ENCODE measurements around the gene ACOT12. TPM values are rescaled to one million over a fixed set of nuclear protein-coding genes. Genes with fewer than 3 reads are reported as not detected.

Gene ACOT12
- polyA plus RNA-seq, 2 of the 4 experiments (the other 2 are of a cell fraction): 0.08 TPM; not detected in 1

DNA sequence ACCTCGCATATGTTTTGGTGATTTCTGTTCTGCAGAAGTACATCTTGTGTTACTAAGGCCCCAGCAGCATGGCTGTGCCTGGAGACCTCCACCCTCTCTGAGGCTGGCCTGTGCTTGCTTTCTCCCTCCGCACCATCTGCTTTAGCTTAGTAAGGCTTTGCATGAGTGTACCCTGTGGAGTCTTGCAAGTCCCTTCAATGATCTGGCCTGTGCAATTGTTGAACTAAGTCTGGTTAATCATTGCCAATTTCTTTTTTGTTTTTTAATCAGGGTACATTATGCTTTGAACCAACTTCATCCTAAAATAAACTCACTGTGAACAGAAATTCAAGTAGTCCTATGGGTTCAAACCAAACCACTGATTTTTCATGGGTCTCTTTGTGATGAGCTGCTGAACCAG is 32.3 kb downstream of the ACOT12 start:
- ATAC-seq: no peak
- Histone ChIP-seq H3K9me3 (no peaks in the 10 kb centered on the region), H3K27ac (no peak overlapping the region), H3K4me2 (no peak overlapping the region), H3K4me3 (no peak overlapping the region), H3K4me1 (peaks cover 8% of the 10 kb centered on the region; the same call in 1 of the 3 replicates)
- POLR2A ChIA-PET: no interaction called here
- no peak for FAIRE-seq
- TF ChIP-seq MAZ (IDR thresholded peaks at IDR 0.05; ENCODE audit: borderline replicate concordance, low read depth, low read length): no peak
- no peak for TF ChIP-seq RARB (CRISPR knock-in tag; IDR thresholded peaks at IDR 0.05)
- WGBS (ENCODE audit: missing lambda C conversion rate): 96% methylated on average over 2 of the region's 2 CpGs
- CTCF ChIA-PET: interaction anchor here (1.2 kb wide), 1 partner anchor 19 kb away, joined by 3 read pairs; no protein-coding TSS in a partner anchor
- no peak for DNase-seq (ENCODE audit: low read depth in 1 of 2, low spot score in 1 of 2)

DNA sequence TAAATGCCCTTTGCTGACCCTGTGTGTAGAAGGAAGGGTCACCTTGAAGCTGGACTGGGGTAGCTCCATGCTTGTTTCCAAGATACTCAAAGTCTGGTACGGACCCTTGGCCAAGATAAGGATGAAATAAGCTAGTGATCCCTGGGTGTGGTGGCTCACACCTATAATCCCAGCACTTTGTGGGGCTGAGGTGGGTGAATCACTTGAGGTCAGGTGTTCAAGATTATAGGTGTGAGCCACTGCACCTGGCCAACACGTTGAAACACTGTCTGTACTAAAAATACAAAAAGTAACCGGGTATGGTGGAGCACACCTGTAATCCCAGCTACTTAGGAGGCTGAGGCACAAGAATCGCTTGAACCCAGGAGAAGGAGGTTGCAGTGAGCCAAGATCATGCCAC is 33.3 kb downstream of the ACOT12 start:
- ChIA-PET CTCF (no interaction called here), POLR2A (no interaction called here)
- TF ChIP-seq CBX2 (IDR thresholded peaks at IDR 0.05; ENCODE audit: borderline replicate concordance, low read depth) (no peak), RARB (CRISPR knock-in tag; IDR thresholded peaks at IDR 0.05) (no peak), POLR2AphosphoS2 (conservative IDR thresholded peaks at IDR 0.05; ENCODE audit: low read length) (no peak), NR3C1 (IDR thresholded peaks at IDR 0.05) (no peak), RNF2 (IDR thresholded peaks at IDR 0.05; ENCODE audit: borderline replicate concordance, low read depth) (no peak), NFE2L2 (conservative IDR thresholded peaks at IDR 0.05; ENCODE audit: low read length) (no peak)
- TF ChIP-seq, protein P1, sequence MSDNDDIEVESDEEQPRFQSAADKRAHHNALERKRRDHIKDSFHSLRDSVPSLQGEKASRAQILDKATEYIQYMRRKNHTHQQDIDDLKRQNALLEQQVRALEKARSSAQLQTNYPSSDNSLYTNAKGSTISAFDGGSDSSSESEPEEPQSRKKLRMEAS (IDR thresholded peaks at IDR 0.05): no peak
- TF ChIP-seq, protein P2, sequence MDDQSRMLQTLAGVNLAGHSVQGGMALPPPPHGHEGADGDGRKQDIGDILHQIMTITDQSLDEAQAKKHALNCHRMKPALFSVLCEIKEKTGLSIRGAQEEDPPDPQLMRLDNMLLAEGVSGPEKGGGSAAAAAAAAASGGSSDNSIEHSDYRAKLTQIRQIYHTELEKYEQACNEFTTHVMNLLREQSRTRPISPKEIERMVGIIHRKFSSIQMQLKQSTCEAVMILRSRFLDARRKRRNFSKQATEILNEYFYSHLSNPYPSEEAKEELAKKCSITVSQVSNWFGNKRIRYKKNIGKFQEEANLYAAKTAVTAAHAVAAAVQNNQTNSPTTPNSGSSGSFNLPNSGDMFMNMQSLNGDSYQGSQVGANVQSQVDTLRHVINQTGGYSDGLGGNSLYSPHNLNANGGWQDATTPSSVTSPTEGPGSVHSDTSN (IDR thresholded peaks at IDR 0.05): no peak

DNA sequence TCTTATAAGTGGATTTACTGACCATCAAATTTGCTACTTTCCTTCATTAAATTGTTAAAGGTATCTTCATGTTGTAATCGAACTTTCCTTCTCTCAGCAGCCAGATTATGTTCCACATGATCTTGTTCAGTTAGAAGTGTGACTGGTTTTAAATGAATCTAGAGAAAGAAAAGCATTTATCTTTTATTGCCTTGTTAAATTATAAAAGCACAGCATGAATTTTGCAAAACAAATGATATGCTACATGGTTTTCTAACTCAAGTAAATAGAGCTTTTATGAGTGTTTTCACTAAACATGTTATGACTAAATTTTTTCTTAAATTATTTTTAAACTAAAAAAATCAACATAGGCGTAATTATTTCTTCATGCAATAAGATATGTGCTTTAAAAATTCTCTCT is 34.1 kb downstream of the ACOT12 start:
- no peak overlapping the region for H3K4me2 ChIP-seq
- TF ChIP-seq RFX5 (IDR thresholded peaks at IDR 0.05) (no peak), RAD21 (conservative IDR thresholded peaks at IDR 0.05 in 1 of 2, IDR thresholded peaks at IDR 0.05 in 1 of 2) (no peak), CHD2 (IDR thresholded peaks at IDR 0.05; ENCODE audit: low read length, partially characterized antibody) (no peak), NR3C1 (IDR thresholded peaks at IDR 0.05) (no peak), ZFP36 (IDR thresholded peaks at IDR 0.05; ENCODE audit: borderline replicate concordance, partially characterized antibody) (no peak)
- TF ChIP-seq, protein P3, sequence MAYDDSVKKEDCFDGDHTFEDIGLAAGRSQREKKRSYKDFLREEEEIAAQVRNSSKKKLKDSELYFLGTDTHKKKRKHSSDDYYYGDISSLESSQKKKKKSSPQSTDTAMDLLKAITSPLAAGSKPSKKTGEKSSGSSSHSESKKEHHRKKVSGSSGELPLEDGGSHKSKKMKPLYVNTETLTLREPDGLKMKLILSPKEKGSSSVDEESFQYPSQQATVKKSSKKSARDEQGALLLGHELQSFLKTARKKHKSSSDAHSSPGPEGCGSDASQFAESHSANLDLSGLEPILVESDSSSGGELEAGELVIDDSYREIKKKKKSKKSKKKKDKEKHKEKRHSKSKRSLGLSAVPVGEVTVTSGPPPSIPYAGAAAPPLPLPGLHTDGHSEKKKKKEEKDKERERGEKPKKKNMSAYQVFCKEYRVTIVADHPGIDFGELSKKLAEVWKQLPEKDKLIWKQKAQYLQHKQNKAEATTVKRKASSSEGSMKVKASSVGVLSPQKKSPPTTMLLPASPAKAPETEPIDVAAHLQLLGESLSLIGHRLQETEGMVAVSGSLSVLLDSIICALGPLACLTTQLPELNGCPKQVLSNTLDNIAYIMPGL (CRISPR knock-in tag; IDR thresholded peaks at IDR 0.05; ENCODE audit: borderline replicate concordance): no peak
- TF ChIP-seq, protein P4, sequence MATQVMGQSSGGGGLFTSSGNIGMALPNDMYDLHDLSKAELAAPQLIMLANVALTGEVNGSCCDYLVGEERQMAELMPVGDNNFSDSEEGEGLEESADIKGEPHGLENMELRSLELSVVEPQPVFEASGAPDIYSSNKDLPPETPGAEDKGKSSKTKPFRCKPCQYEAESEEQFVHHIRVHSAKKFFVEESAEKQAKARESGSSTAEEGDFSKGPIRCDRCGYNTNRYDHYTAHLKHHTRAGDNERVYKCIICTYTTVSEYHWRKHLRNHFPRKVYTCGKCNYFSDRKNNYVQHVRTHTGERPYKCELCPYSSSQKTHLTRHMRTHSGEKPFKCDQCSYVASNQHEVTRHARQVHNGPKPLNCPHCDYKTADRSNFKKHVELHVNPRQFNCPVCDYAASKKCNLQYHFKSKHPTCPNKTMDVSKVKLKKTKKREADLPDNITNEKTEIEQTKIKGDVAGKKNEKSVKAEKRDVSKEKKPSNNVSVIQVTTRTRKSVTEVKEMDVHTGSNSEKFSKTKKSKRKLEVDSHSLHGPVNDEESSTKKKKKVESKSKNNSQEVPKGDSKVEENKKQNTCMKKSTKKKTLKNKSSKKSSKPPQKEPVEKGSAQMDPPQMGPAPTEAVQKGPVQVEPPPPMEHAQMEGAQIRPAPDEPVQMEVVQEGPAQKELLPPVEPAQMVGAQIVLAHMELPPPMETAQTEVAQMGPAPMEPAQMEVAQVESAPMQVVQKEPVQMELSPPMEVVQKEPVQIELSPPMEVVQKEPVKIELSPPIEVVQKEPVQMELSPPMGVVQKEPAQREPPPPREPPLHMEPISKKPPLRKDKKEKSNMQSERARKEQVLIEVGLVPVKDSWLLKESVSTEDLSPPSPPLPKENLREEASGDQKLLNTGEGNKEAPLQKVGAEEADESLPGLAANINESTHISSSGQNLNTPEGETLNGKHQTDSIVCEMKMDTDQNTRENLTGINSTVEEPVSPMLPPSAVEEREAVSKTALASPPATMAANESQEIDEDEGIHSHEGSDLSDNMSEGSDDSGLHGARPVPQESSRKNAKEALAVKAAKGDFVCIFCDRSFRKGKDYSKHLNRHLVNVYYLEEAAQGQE (IDR thresholded peaks at IDR 0.05): no peak
- no peak overlapping the region for H3K4me3 ChIP-seq
- H3K27ac ChIP-seq: no peak overlapping the region
- no peaks in the 10 kb centered on the region for H3K9me3 ChIP-seq
- ChIA-PET CTCF (no interaction called here), POLR2A (no interaction called here)
- 41% methylated on average over 2 of the region's 2 CpGs for WGBS (ENCODE audit: missing lambda C conversion rate)
- no peak for ATAC-seq
- DNase-seq (ENCODE audit: low read depth in 1 of 2, low spot score in 1 of 2): no peak
- H3K4me1 ChIP-seq: peaks cover 8% of the 10 kb centered on the region; the same call in 1 of the 3 replicates
- no peak for FAIRE-seq

More for the DNA sequence above, 33.3 kb downstream of the ACOT12 start:
- Histone ChIP-seq H3K9me3 (no peaks in the 10 kb centered on the region), H3K4me2 (no peak overlapping the region), H3K4me3 (no peak overlapping the region), H3K4me1 (peaks cover 8% of the 10 kb centered on the region; the same call in 1 of the 3 replicates), H3K27ac (no peak overlapping the region)
- DNase-seq (ENCODE audit: low read depth in 1 of 2, low spot score in 1 of 2): no peak
- 66% methylated on average over 4 of the region's 4 CpGs for WGBS (ENCODE audit: missing lambda C conversion rate)
- no peak for FAIRE-seq
- ATAC-seq: no peak
